Measurements from ENCODE around the gene IER2.

- TF ChIP-seq POLR2AphosphoS5 (IDR thresholded peaks at IDR 0.05; ENCODE audit: low read depth, low read length) (no peak), POLR2A (IDR thresholded peaks at IDR 0.05; ENCODE audit: low read depth, low read length) (no peak)
Measured at GRCh38 chr19:13189600-13189999, 39.4 kb downstream of the IER2 start.

Measured in GM12891 (cell line).